Ovary (tissue), 3 donors: ENCODE data around the gene C2CD4C.

Experiments used
- CTCF ChIP-seq, 3 donors: fragments of 450-650 bp in 2 of 3; fragments of 200-600 bp in 1 of 3; IDR thresholded peaks; one replicate each; pipeline versions ENCODE4 v1.5.1 to v1.8.0; 2016 to 2022; ENCODE audit warnings: antibody characterized with exemption in 3 of 3, mild to moderate bottlenecking in 1 of 3
- POLR2A ChIP-seq: fragments of 450-650 bp; IDR thresholded peaks from one replicate; pipeline ENCODE4 v1.6.1; 2017; ENCODE audit warnings: antibody characterized with exemption, mild to moderate bottlenecking, moderate library complexity
- donor health status: DM: no; HTN: no; CAD: no.

- no peak for TF ChIP-seq CTCF (IDR thresholded peaks at IDR 0.05)
- no peak for TF ChIP-seq POLR2A
Observed at GRCh38 chr19:368630-369024, 40.3 kb downstream of the C2CD4C start.
